GM10248 (cell line): ENCODE results near the gene FUT9.

Experiments used
- CTCF ChIA-PET: fragments of 300-600 bp; sonication (Branson Sonifier 250); formaldehyde crosslinking; extraction: SDS; loops from one replicate; lab custom pipeline; 2021; ENCODE audit warnings: antibody characterized with exemption; lab: Yijun Ruan, JAX
- POLR2A ChIA-PET: fragments of 350-650 bp; sonication (Branson Sonifier 250); formaldehyde crosslinking; extraction: SDS; loops from one replicate; lab custom pipeline; 2020; ENCODE audit warnings: antibody characterized with exemption; lab: Yijun Ruan, JAX
- DNase-seq: peaks from one replicate; pipeline ENCODE4 v3.0.0; 2012; ENCODE audit errors: extremely low spot score
- CTCF ChIP-seq: IDR thresholded peaks from 2 replicates; pipeline ENCODE4 v1.5.1; 2012; ENCODE audit warnings: mild to moderate bottlenecking, low read depth; ENCODE audit errors: extremely low read depth, missing control alignments, control extremely low read depth

The FUT9 gene

DNA sequence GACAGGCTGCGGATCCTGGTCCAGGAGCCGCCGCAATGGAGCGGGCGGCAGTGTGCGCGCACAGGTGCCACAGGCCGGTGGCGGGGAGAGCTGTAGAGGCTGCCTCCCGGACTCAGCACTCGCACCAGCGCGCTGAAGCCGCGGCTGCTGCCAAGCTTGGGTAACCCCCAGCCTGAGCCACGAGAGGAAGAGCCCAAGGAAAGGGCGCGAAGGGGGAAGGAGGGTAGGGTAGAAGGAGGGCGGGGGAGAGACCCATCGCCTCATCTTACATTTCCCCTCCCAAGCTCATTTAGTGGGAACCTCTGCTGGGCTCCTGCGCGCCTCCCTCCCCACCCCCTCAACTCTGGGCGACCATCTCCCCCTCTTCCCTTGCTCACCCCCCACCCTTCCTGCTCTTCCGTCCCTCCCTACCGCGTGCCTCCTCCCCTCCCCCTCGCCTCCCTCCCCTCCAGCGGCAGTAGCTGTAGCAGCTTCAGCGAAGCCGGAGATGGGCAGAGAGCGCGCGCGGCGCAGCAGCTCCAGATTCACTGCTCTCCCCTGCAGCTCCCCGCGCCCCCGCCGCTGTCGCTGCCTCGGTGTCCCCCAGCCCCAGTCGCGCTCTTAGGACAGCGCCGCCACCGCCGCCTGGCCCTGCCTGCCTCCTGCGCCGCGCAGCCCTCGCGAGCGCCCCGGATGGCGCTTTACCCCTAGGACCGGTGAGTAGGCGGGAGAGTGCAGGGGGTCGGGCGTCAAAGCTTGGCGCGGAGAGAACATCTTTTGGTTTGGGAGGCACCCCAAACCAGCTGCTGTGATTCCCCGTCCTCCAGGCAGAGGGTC, at the start of gene FUT9:
FUT9 (plus strand) TSS at position 457 of the 816 bp plus-strand sequence. CDS start 187,182 bp downstream, outside the sequence.
- no peak for DNase-seq
- ChIA-PET POLR2A (no interaction called here), CTCF (interaction anchor here (1.6 kb wide), 1 partner anchor 9 kb away, joined by 4 read pairs; no protein-coding TSS in a partner anchor)
- no peak for TF ChIP-seq CTCF

DNA sequence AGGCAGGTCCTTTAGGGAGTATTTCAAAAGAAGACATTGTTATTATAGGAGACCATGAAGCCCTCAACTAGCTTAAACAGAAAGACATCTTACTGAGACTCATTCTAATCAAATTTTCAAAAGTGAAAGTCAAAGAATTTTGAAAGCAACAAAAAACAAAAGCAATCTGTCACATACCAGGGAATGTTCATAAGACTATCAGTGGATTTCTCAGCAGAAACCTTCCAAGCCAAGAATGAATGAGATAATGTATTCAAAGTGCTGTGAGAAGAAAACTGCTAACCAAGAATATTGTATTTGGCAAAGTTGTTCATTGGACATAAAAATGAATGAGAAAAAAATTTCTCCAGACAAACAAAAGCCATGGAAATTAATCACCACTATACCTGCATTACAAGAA, 48.2 kb upstream of the FUT9 start:
- no peak for TF ChIP-seq CTCF
- CTCF ChIA-PET, result no interaction called here
- no peak for DNase-seq
- POLR2A ChIA-PET, result no interaction called here

GRCh38 chr6:95973976-95974375, 41.8 kb upstream of the FUT9 start:
- CTCF ChIA-PET, result no interaction called here
- DNase-seq, result no peak
- POLR2A ChIA-PET, result no interaction called here
- TF ChIP-seq CTCF, result no peak

DNA sequence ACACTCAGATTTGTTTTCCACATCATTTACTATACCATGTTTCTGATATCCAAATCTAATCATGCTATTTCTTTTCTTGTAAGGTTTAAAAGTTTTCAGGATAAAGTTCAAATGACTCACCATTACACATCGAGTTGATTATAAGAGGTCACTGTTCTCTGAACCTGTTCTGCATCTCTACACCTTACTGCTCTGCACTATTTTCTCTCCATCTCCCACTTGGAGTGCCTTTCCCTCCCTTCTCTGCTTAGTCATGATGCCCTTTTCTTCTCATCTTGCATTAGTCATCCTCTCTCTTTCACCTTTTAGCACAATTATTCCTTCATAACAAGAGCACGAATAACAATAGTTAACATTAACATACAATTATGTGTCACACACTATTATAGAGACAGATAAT, 37.5 kb upstream of the FUT9 start:
- ChIA-PET POLR2A (no interaction called here), CTCF (interaction anchor here (1.0 kb wide), 1 partner anchor 13 kb away, joined by 4 read pairs; no protein-coding TSS in a partner anchor)
- no peak for TF ChIP-seq CTCF
- no peak for DNase-seq

DNA sequence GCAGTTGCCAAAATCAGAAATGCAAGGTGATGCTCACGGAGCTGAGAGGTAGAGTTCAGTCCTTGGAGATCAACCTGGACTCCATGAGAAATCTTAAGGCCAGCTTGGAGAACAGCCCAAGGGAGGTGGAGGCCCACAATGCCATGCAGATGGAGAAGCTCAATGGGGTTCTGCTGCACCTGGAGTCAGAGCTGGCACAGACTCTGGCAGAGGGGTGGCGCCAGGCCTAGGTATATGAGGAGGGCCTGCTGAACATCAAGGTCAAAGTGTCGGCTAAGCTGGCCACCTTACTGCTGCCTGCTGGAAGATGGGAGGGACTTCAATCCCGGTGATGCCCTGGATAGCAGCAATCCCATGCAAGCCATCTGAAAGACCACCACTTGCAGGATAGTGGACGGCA, 23.9 kb upstream of the FUT9 start:
- DNase-seq, result no peak
- ChIA-PET CTCF (interaction anchor here (1.4 to 1.8 kb wide), 2 partner anchors 14 to 45 kb away, joined by 3 to 4 read pairs; no protein-coding TSS in a partner anchor), POLR2A (no interaction called here)
- no peak for TF ChIP-seq CTCF

DNA sequence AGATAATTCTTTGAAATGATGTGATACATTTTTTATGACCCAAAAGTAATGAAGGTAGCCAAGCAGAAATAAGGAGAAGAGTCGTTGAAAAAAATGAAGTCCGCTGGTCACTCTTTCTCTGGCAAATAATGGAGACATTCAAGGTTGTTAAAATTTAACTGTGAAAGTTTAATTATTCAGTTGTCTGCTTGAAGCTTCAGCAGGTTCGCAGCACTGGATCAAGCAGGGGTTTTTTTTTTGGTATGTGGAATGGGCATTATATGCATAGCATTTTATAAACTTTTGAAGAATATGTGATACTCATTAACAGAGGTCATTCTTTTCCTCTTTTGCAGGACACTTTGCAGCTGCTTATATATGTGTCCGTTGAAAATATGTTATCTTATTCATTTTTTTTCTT, 21.6 kb upstream of the FUT9 start:
- ChIA-PET CTCF (no interaction called here), POLR2A (no interaction called here)
- DNase-seq, result no peak
- no peak for TF ChIP-seq CTCF
